HEK293T (cell line): ENCODE data around the gene MBNL2.

Experiments
- BHLHE40 ChIP-seq: fragments of 450-650 bp; IDR thresholded peaks from 2 replicates; pipeline ENCODE4 v1.6.1; 2016; ENCODE audit warnings: mild to moderate bottlenecking, moderate library complexity, borderline replicate concordance
- SP1 ChIP-seq: fragments of 450-650 bp; IDR thresholded peaks from 2 replicates; pipeline ENCODE4 v1.6.1; 2017
- SUZ12 ChIP-seq: fragments of 450-650 bp; IDR thresholded peaks from 2 replicates; pipeline ENCODE4 v1.6.1; 2016; ENCODE audit warnings: mild to moderate bottlenecking

GRCh38 chr13:97235549-97236231 is 13.6 kb downstream of the MBNL2 start:
- TF ChIP-seq SP1 (no peak), BHLHE40 (no peak), SUZ12 (no peak)
